ENCODE data around the gene F5.

Gene F5

GRCh38 chr1:169475806-169476387, 110.4 kb downstream of the F5 start:
- DNase-seq = no peak

GRCh38 chr1:169474302-169474995, 111.8 kb downstream of the F5 start:
- DNase-seq = no peak

GRCh38 chr1:169473347-169473746, 112.9 kb downstream of the F5 start:
- no peak for DNase-seq

GRCh38 chr1:169472738-169473137, 113.5 kb downstream of the F5 start:
- DNase-seq = no peak

GRCh38 chr1:169468982-169469381, 117.3 kb downstream of the F5 start:
- DNase-seq = no peak

- no peak for DNase-seq
These were observed 119.7 kb downstream of the F5 start for GRCh38 chr1:169466259-169467230.

- no peak for DNase-seq
These were observed 121.0 kb downstream of the F5 start for GRCh38 chr1:169465281-169465680.

All from SIG-M5 (cell line).